Natural killer cell treated with Interleukin-12 subunit alpha and Interleukin-12 subunit beta and Interleukin-15 and Interleukin-18, amount 100 ng/mL, for 72 hours (primary cell): ENCODE data around the gene INPP5K. TPM values are rescaled to one million over a fixed set of nuclear protein-coding genes. Genes with fewer than 3 reads are reported as not detected.

Experiments used
- ATAC-seq, 2 donors: fragments of 150-1000 bp; cut with Tn5 transposase in 1 of 2; sonication (Bioruptor Pico), chemical (Tn5 transposase) in 1 of 2; 2 replicates each; pipeline ENCODE4 v1.10.0; 2021
- DNase-seq: peaks from one replicate; pipeline ENCODE4 v3.0.0; 2022; ENCODE audit warnings: low spot score
- H3K27ac Mint-ChIP-seq, 2 donors: 1 replicate in 1 of 2; 2 replicates in 1 of 2; pipeline ENCODE4 v1.8.0; 2022; ENCODE audit warnings: mixed read lengths in 2 of 2, mild to moderate bottlenecking in 1 of 2, moderate library complexity in 1 of 2
- H3K27me3 Mint-ChIP-seq, 2 donors: 1 replicate in 1 of 2; 2 replicates in 1 of 2; pipeline ENCODE4 v1.8.0; 2022; ENCODE audit warnings: mixed read lengths in 2 of 2
- H3K36me3 Mint-ChIP-seq: one replicate; pipeline ENCODE4 v1.8.0; 2022; ENCODE audit warnings: mixed read lengths
- H3K4me1 Mint-ChIP-seq, 2 donors: 1 replicate in 1 of 2; 2 replicates in 1 of 2; pipeline ENCODE4 v1.8.0; 2022; ENCODE audit warnings: low read depth in 2 of 2, mixed read lengths in 2 of 2, mild to moderate bottlenecking in 1 of 2
- H3K4me3 Mint-ChIP-seq: one replicate; pipeline ENCODE4 v1.8.0; 2022; ENCODE audit warnings: mixed read lengths
- H3K9me3 Mint-ChIP-seq: 2 replicates; pipeline ENCODE4 v1.8.0; 2022; ENCODE audit warnings: mixed read lengths
- total RNA-seq, 2 donors: library from RNA; stranded (reverse); gene quantifications; one replicate each; pipeline ENCODE4 v1.2.3, GENCODE V29; 2022

The INPP5K gene
- total RNA-seq, 2 donors from 2014 or later = 34.9 to 43.8 TPM

GRCh38 chr17:1555651-1556471 is 39.4 kb upstream of the INPP5K start:
- Mint-ChIP-seq H3K27me3 (no peaks in the 10 kb centered on the region), H3K4me3 (no peak overlapping the region), H3K36me3 (peaks cover 2% of the 10 kb centered on the region), H3K27ac (no peak overlapping the region), H3K9me3 (no peaks in the 10 kb centered on the region), H3K4me1 (peaks cover 19 to 20% of the 10 kb centered on the region in 2 donors)
- no peak for DNase-seq
- ATAC-seq = no peak

- H3K4me3 Mint-ChIP-seq = no peak overlapping the region
- ATAC-seq (no peak), DNase-seq (no peak)
- no peak overlapping the region for H3K27ac Mint-ChIP-seq
- peaks cover 8% of the 10 kb centered on the region for H3K36me3 Mint-ChIP-seq
- H3K4me1 Mint-ChIP-seq = peaks cover 13 to 18% of the 10 kb centered on the region in 2 donors
- no peaks in the 10 kb centered on the region for H3K27me3 Mint-ChIP-seq
- H3K9me3 Mint-ChIP-seq = no peaks in the 10 kb centered on the region
Observed at GRCh38 chr17:1554751-1555540, 38.5 kb upstream of the INPP5K start.

- no peaks in the 10 kb centered on the region for H3K9me3 Mint-ChIP-seq
- peak overlapping the region in 1 of 2 donors; percentile 18 for H3K27ac Mint-ChIP-seq
- H3K4me3 Mint-ChIP-seq = no peak overlapping the region
- H3K36me3 Mint-ChIP-seq = peaks cover 8% of the 10 kb centered on the region
- H3K4me1 Mint-ChIP-seq = peaks cover 9 to 18% of the 10 kb centered on the region in 2 donors
- DNase-seq = no peak
- no peak for ATAC-seq
- no peaks in the 10 kb centered on the region for H3K27me3 Mint-ChIP-seq
Observed at GRCh38 chr17:1553354-1554266, 37.2 kb upstream of the INPP5K start.

GRCh38 chr17:1552932-1553331 is 36.5 kb upstream of the INPP5K start:
- ATAC-seq (peak in 1 of 2 donors; percentile 46), DNase-seq (no peak)
- Mint-ChIP-seq H3K9me3 (no peaks in the 10 kb centered on the region), H3K27me3 (no peaks in the 10 kb centered on the region), H3K4me3 (no peak overlapping the region), H3K36me3 (peaks cover 8% of the 10 kb centered on the region), H3K27ac (no peak overlapping the region), H3K4me1 (peaks cover 9 to 18% of the 10 kb centered on the region in 2 donors)

GRCh38 chr17:1551741-1552140 is 35.3 kb upstream of the INPP5K start:
- Mint-ChIP-seq H3K4me3 (no peak overlapping the region), H3K9me3 (no peaks in the 10 kb centered on the region), H3K4me1 (peaks cover 9 to 18% of the 10 kb centered on the region in 2 donors), H3K27me3 (no peaks in the 10 kb centered on the region), H3K27ac (no peak overlapping the region), H3K36me3 (peaks cover 8% of the 10 kb centered on the region)
- DNase-seq = no peak
- no peak for ATAC-seq

- no peak for DNase-seq
- peaks cover 0 to 8% of the 10 kb centered on the region in 2 donors for H3K4me1 Mint-ChIP-seq
- H3K36me3 Mint-ChIP-seq = peaks cover 8% of the 10 kb centered on the region
- no peak overlapping the region for H3K27ac Mint-ChIP-seq
- no peak for ATAC-seq
- no peaks in the 10 kb centered on the region for H3K9me3 Mint-ChIP-seq
- no peaks in the 10 kb centered on the region for H3K27me3 Mint-ChIP-seq
- no peak overlapping the region for H3K4me3 Mint-ChIP-seq
Observed at GRCh38 chr17:1548032-1548431, 31.6 kb upstream of the INPP5K start.

GRCh38 chr17:1546292-1546922 is 30.0 kb upstream of the INPP5K start:
- no peak for DNase-seq
- Mint-ChIP-seq H3K4me3 (no peak overlapping the region), H3K9me3 (no peaks in the 10 kb centered on the region), H3K4me1 (peaks cover 0 to 8% of the 10 kb centered on the region in 2 donors), H3K36me3 (peaks cover 8% of the 10 kb centered on the region), H3K27ac (no peak overlapping the region), H3K27me3 (no peaks in the 10 kb centered on the region)
- ATAC-seq = no peak

- Mint-ChIP-seq H3K27me3 (no peaks in the 10 kb centered on the region), H3K9me3 (no peaks in the 10 kb centered on the region), H3K4me1 (peaks cover 0 to 5% of the 10 kb centered on the region in 2 donors), H3K27ac (no peak overlapping the region), H3K36me3 (peaks cover 3% of the 10 kb centered on the region), H3K4me3 (no peak overlapping the region)
- no peak for DNase-seq
- no peak for ATAC-seq
Observed at GRCh38 chr17:1545618-1546017, 29.2 kb upstream of the INPP5K start.

- Mint-ChIP-seq H3K4me1 (peaks cover 0 to 4% of the 10 kb centered on the region in 2 donors), H3K9me3 (no peaks in the 10 kb centered on the region), H3K36me3 (no peaks in the 10 kb centered on the region), H3K4me3 (no peak overlapping the region), H3K27ac (no peak overlapping the region), H3K27me3 (no peaks in the 10 kb centered on the region)
- ATAC-seq = no peak
- DNase-seq = no peak
Observed at GRCh38 chr17:1542316-1542715, 25.9 kb upstream of the INPP5K start.

- Mint-ChIP-seq H3K4me1 (peaks cover 0 to 4% of the 10 kb centered on the region in 2 donors), H3K36me3 (no peaks in the 10 kb centered on the region), H3K27me3 (no peaks in the 10 kb centered on the region), H3K9me3 (no peaks in the 10 kb centered on the region), H3K4me3 (no peak overlapping the region), H3K27ac (peak overlapping the region in 1 of 2 donors; percentile 50)
- ATAC-seq (no peak), DNase-seq (no peak)
Observed at GRCh38 chr17:1541367-1541904, 25.0 kb upstream of the INPP5K start.

- no peak for ATAC-seq
- DNase-seq = no peak
- Mint-ChIP-seq H3K27ac (no peak overlapping the region), H3K4me1 (peaks cover 0 to 4% of the 10 kb centered on the region in 2 donors), H3K27me3 (no peaks in the 10 kb centered on the region), H3K4me3 (no peak overlapping the region), H3K36me3 (peaks cover 6% of the 10 kb centered on the region), H3K9me3 (no peaks in the 10 kb centered on the region)
Observed at GRCh38 chr17:1539811-1540210, 23.4 kb upstream of the INPP5K start.

- H3K9me3 Mint-ChIP-seq = no peaks in the 10 kb centered on the region
- no peak overlapping the region for H3K4me3 Mint-ChIP-seq
- no peak for DNase-seq
- H3K27me3 Mint-ChIP-seq = no peaks in the 10 kb centered on the region
- H3K27ac Mint-ChIP-seq = no peak overlapping the region
- H3K4me1 Mint-ChIP-seq = no peaks in the 10 kb centered on the region
- H3K36me3 Mint-ChIP-seq = peaks cover 14% of the 10 kb centered on the region
- no peak for ATAC-seq
Observed at GRCh38 chr17:1535737-1536136, 19.3 kb upstream of the INPP5K start.
